Sigmoid colon (tissue), 4 donors: ENCODE measurements around the gene TANGO2.

Source experiments
- EP300 ChIP-seq, 4 donors: sonication (generic); formaldehyde crosslinking; IDR thresholded peaks; one replicate each; pipeline ENCODE4 v1.6.1; 2017; ENCODE audit warnings: antibody characterized with exemption in 4 of 4
- POLR2A ChIP-seq, 2 donors: fragments of 450-650 bp; IDR thresholded peaks; one replicate each; pipeline ENCODE4 v1.6.1; 2016; ENCODE audit warnings: antibody characterized with exemption in 2 of 2, mild to moderate bottlenecking in 2 of 2, moderate library complexity in 2 of 2
- POLR2AphosphoS5 ChIP-seq, 4 donors: sonication (generic); formaldehyde crosslinking; IDR thresholded peaks; one replicate each; pipeline ENCODE4 v1.6.1; 2017; ENCODE audit warnings: antibody characterized with exemption in 4 of 4
- TF ChIP-seq, protein P1 (sequence below), 4 experiments: fragments of 450-650 bp in 3 of 4; fragments of 200-600 bp in 1 of 4; IDR thresholded peaks; one replicate each; pipeline ENCODE4 v1.5.1; 2016 to 2019; ENCODE audit warnings: antibody characterized with exemption in 4 of 4, mild to moderate bottlenecking in 3 of 4, moderate library complexity in 2 of 4

GRCh38 chr22:20062043-20062765, 41.3 kb downstream of the TANGO2 start:
- TF ChIP-seq POLR2A (IDR thresholded peaks at IDR 0.05) (no peak), POLR2AphosphoS5 (IDR thresholded peaks at IDR 0.05) (no peak), EP300 (IDR thresholded peaks at IDR 0.05) (no peak)
- TF ChIP-seq, protein P1, sequence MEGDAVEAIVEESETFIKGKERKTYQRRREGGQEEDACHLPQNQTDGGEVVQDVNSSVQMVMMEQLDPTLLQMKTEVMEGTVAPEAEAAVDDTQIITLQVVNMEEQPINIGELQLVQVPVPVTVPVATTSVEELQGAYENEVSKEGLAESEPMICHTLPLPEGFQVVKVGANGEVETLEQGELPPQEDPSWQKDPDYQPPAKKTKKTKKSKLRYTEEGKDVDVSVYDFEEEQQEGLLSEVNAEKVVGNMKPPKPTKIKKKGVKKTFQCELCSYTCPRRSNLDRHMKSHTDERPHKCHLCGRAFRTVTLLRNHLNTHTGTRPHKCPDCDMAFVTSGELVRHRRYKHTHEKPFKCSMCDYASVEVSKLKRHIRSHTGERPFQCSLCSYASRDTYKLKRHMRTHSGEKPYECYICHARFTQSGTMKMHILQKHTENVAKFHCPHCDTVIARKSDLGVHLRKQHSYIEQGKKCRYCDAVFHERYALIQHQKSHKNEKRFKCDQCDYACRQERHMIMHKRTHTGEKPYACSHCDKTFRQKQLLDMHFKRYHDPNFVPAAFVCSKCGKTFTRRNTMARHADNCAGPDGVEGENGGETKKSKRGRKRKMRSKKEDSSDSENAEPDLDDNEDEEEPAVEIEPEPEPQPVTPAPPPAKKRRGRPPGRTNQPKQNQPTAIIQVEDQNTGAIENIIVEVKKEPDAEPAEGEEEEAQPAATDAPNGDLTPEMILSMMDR (IDR thresholded peaks at IDR 0.05) = no peak
